ENCODE results near the gene CNOT1.

Gene CNOT1

GRCh38 chr16:58535100-58535499 lies 94.5 kb downstream of the CNOT1 start:
- FAIRE-seq (no peak), DNase-seq (ENCODE audit: insufficient read length, low spot score) (no peak)
- TF ChIP-seq SPI1 (IDR thresholded peaks at IDR 0.05; ENCODE audit: low read depth, low read length) = no peak
- no peak for TF ChIP-seq POU2F2 (IDR thresholded peaks at IDR 0.05; ENCODE audit: low read depth, low read length)
- TF ChIP-seq POLR2A (IDR thresholded peaks at IDR 0.05; ENCODE audit: low read depth, low read length) = no peak
- TF ChIP-seq TAF1 (IDR thresholded peaks at IDR 0.05; ENCODE audit: low read depth, low read length) = no peak
- TF ChIP-seq PAX5 (IDR thresholded peaks at IDR 0.05; ENCODE audit: insufficient read depth, low read length, severe bottlenecking) = no peak
- no peak for TF ChIP-seq POLR2AphosphoS5 (IDR thresholded peaks at IDR 0.05; ENCODE audit: low read depth, low read length)

GRCh38 chr16:58533751-58534470 lies 95.7 kb downstream of the CNOT1 start:
- DNase-seq (ENCODE audit: insufficient read length, low spot score) (no peak), FAIRE-seq (no peak)
- no peak for TF ChIP-seq PAX5 (IDR thresholded peaks at IDR 0.05; ENCODE audit: insufficient read depth, low read length, severe bottlenecking)
- no peak for TF ChIP-seq POU2F2 (IDR thresholded peaks at IDR 0.05; ENCODE audit: low read depth, low read length)
- TF ChIP-seq SPI1 (IDR thresholded peaks at IDR 0.05; ENCODE audit: low read depth, low read length) = no peak
- TF ChIP-seq POLR2AphosphoS5 (IDR thresholded peaks at IDR 0.05; ENCODE audit: low read depth, low read length) = no peak
- no peak for TF ChIP-seq TAF1 (IDR thresholded peaks at IDR 0.05; ENCODE audit: low read depth, low read length)
- no peak for TF ChIP-seq POLR2A (IDR thresholded peaks at IDR 0.05; ENCODE audit: low read depth, low read length)

GRCh38 chr16:58532414-58532813 lies 97.2 kb downstream of the CNOT1 start:
- no peak for FAIRE-seq
- no peak for TF ChIP-seq POLR2AphosphoS5 (IDR thresholded peaks at IDR 0.05; ENCODE audit: low read depth, low read length)
- no peak for TF ChIP-seq TAF1 (IDR thresholded peaks at IDR 0.05; ENCODE audit: low read depth, low read length)
- no peak for TF ChIP-seq POU2F2 (IDR thresholded peaks at IDR 0.05; ENCODE audit: low read depth, low read length)
- TF ChIP-seq POLR2A (IDR thresholded peaks at IDR 0.05; ENCODE audit: low read depth, low read length) = no peak
- no peak for TF ChIP-seq PAX5 (IDR thresholded peaks at IDR 0.05; ENCODE audit: insufficient read depth, low read length, severe bottlenecking)
- no peak for TF ChIP-seq SPI1 (IDR thresholded peaks at IDR 0.05; ENCODE audit: low read depth, low read length)

GRCh38 chr16:58530179-58530578 lies 99.4 kb downstream of the CNOT1 start:
- no peak for TF ChIP-seq PAX5 (IDR thresholded peaks at IDR 0.05; ENCODE audit: insufficient read depth, low read length, severe bottlenecking)
- TF ChIP-seq POU2F2 (IDR thresholded peaks at IDR 0.05; ENCODE audit: low read depth, low read length) = no peak
- no peak for TF ChIP-seq POLR2AphosphoS5 (IDR thresholded peaks at IDR 0.05; ENCODE audit: low read depth, low read length)
- no peak for TF ChIP-seq TAF1 (IDR thresholded peaks at IDR 0.05; ENCODE audit: low read depth, low read length)
- TF ChIP-seq SPI1 (IDR thresholded peaks at IDR 0.05; ENCODE audit: low read depth, low read length) = no peak
- no peak for TF ChIP-seq POLR2A (IDR thresholded peaks at IDR 0.05; ENCODE audit: low read depth, low read length)
- FAIRE-seq (no peak), DNase-seq (ENCODE audit: insufficient read length, low spot score) (no peak)

More at GRCh38 chr16:58532414-58532813, 97.2 kb downstream of the CNOT1 start:
- no peak for DNase-seq (ENCODE audit: insufficient read length, low spot score)

- no peak for TF ChIP-seq TAF1 (IDR thresholded peaks at IDR 0.05; ENCODE audit: low read depth, low read length)
- TF ChIP-seq SPI1 (IDR thresholded peaks at IDR 0.05; ENCODE audit: low read depth, low read length) = no peak
- TF ChIP-seq POLR2A (IDR thresholded peaks at IDR 0.05; ENCODE audit: low read depth, low read length) = no peak
- no peak for TF ChIP-seq POU2F2 (IDR thresholded peaks at IDR 0.05; ENCODE audit: low read depth, low read length)
- no peak for TF ChIP-seq PAX5 (IDR thresholded peaks at IDR 0.05; ENCODE audit: insufficient read depth, low read length, severe bottlenecking)
- TF ChIP-seq POLR2AphosphoS5 (IDR thresholded peaks at IDR 0.05; ENCODE audit: low read depth, low read length) = no peak
- FAIRE-seq (no peak), DNase-seq (ENCODE audit: insufficient read length, low spot score) (no peak)
Observed at GRCh38 chr16:58519707-58520106, 109.9 kb downstream of the CNOT1 start.

GRCh38 chr16:58518980-58519368 lies 110.7 kb downstream of the CNOT1 start:
- FAIRE-seq (peak; percentile 65), DNase-seq (ENCODE audit: insufficient read length, low spot score) (no peak)
- no peak for TF ChIP-seq PAX5 (IDR thresholded peaks at IDR 0.05; ENCODE audit: insufficient read depth, low read length, severe bottlenecking)
- TF ChIP-seq TAF1 (IDR thresholded peaks at IDR 0.05; ENCODE audit: low read depth, low read length) = no peak
- no peak for TF ChIP-seq POLR2A (IDR thresholded peaks at IDR 0.05; ENCODE audit: low read depth, low read length)
- TF ChIP-seq POU2F2 (IDR thresholded peaks at IDR 0.05; ENCODE audit: low read depth, low read length) = no peak
- no peak for TF ChIP-seq POLR2AphosphoS5 (IDR thresholded peaks at IDR 0.05; ENCODE audit: low read depth, low read length)
- no peak for TF ChIP-seq SPI1 (IDR thresholded peaks at IDR 0.05; ENCODE audit: low read depth, low read length)

- DNase-seq (ENCODE audit: insufficient read length, low spot score) = no peak
- peak; percentile 83 for FAIRE-seq
- TF ChIP-seq POLR2AphosphoS5 (IDR thresholded peaks at IDR 0.05; ENCODE audit: low read depth, low read length) = 0 out of 2 replicates have a peak, but pooled peaks have one; percentile 43
- TF ChIP-seq PAX5 (IDR thresholded peaks at IDR 0.05; ENCODE audit: insufficient read depth, low read length, severe bottlenecking) = no peak
- peak; percentile 70 for TF ChIP-seq SPI1 (IDR thresholded peaks at IDR 0.05; ENCODE audit: low read depth, low read length)
- TF ChIP-seq TAF1 (IDR thresholded peaks at IDR 0.05; ENCODE audit: low read depth, low read length) = no peak
- TF ChIP-seq POLR2A (IDR thresholded peaks at IDR 0.05; ENCODE audit: low read depth, low read length) = no peak
- no peak for TF ChIP-seq POU2F2 (IDR thresholded peaks at IDR 0.05; ENCODE audit: low read depth, low read length)
Observed at GRCh38 chr16:58518083-58518979, 111.3 kb downstream of the CNOT1 start.

GRCh38 chr16:58516768-58517107 lies 112.9 kb downstream of the CNOT1 start:
- DNase-seq (ENCODE audit: insufficient read length, low spot score) = no peak
- no peak for FAIRE-seq
- no peak for TF ChIP-seq PAX5 (IDR thresholded peaks at IDR 0.05; ENCODE audit: insufficient read depth, low read length, severe bottlenecking)
- TF ChIP-seq POLR2A (IDR thresholded peaks at IDR 0.05; ENCODE audit: low read depth, low read length) = no peak
- TF ChIP-seq SPI1 (IDR thresholded peaks at IDR 0.05; ENCODE audit: low read depth, low read length) = no peak
- TF ChIP-seq POU2F2 (IDR thresholded peaks at IDR 0.05; ENCODE audit: low read depth, low read length) = no peak
- TF ChIP-seq TAF1 (IDR thresholded peaks at IDR 0.05; ENCODE audit: low read depth, low read length) = no peak
- no peak for TF ChIP-seq POLR2AphosphoS5 (IDR thresholded peaks at IDR 0.05; ENCODE audit: low read depth, low read length)
